NB4 (cell line): ENCODE data around the gene SLC12A7.

Source experiments
- DNase-seq: peaks from one replicate; pipeline ENCODE4 v3.0.0; 2010; ENCODE audit warnings: low read depth
- H3K4me3 ChIP-seq: one replicate; pipeline ENCODE4 v1.5.1; 2011; ENCODE audit warnings: mild to moderate bottlenecking, low read depth, low read length, moderate library complexity
- CTCF ChIP-seq: IDR thresholded peaks from one replicate; pipeline ENCODE4 v1.5.1; 2012; ENCODE audit warnings: low read depth, low read length
- MYC ChIP-seq: IDR thresholded peaks from 2 replicates; pipeline ENCODE4 v1.6.1; 2011; ENCODE audit warnings: low read depth, low read length
- POLR2A ChIP-seq: IDR thresholded peaks from 2 replicates; pipeline ENCODE4 v1.6.1; 2011; ENCODE audit warnings: mild to moderate bottlenecking; ENCODE audit not compliant: insufficient read length; ENCODE audit errors: extremely low read depth
- TF ChIP-seq, protein P1 (sequence below): IDR thresholded peaks from 2 replicates; pipeline ENCODE4 v1.6.1; 2011; ENCODE audit warnings: low read depth, low read length

SLC12A7 gene

DNA sequence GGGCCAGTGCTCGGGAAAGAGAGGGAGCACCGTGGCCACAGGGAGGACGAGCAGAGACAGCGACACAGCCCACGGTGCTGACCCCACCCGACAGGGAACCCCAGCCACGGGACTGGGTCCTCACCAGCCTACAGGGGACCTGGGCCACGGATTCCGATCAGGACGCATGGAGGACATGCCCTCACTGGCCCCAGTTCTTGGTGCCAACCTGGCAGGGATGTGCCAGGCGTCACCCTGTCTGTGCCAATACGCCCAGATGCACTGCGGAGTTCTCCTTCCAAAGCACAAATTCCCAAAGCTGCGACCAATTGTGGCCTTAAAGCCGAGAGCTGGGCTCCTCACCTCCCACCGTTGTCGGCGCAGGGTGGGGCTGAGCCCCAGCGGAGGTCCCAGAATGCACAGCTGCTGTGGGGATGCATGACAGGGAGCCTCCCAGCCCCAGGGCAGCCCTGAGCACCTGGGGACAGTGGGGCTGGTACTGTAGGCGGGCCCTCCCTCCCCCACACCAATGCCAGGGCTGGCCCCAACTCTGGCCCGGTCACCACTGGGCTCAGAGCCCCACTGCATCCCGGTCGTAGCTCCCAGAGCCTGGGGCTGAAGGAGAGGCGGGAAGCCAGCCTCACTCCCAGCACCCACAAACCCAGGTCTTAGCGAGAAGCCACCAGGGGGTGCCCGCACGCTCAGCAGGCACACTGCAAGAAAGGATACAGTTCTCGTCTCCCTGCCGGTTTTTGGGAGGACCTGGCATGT lies 59.0 kb downstream of the SLC12A7 start:
- TF ChIP-seq CTCF (peak; percentile 36), MYC (no peak)
- DNase-seq = peak; percentile 59

DNA sequence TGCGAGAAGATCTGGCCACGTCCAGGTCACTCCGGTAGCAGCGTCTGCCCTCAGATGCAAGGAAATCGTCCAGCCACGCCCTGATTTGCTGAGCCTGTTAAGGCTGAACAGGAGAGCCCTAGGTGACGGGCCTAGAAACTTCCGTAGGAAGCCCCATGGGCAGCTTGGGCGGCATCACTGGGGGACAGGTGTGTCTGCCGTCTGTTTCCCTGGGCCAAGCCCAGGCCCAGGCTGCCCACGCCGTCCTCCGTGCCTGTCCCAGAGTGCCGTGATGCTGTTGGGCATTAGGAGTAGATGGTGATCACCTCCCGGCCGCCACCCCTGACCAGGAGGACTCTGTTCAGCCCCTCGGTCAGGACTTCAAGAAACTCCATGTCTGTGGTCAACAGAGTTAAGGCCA lies 59.8 kb downstream of the SLC12A7 start:
- DNase-seq = no peak
- TF ChIP-seq CTCF = no peak
- no peak for TF ChIP-seq POLR2A
- no peak for TF ChIP-seq MYC
- TF ChIP-seq, protein P1, sequence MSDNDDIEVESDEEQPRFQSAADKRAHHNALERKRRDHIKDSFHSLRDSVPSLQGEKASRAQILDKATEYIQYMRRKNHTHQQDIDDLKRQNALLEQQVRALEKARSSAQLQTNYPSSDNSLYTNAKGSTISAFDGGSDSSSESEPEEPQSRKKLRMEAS = no peak
- no peak overlapping the region for H3K4me3 ChIP-seq

More for the DNA sequence above, 59.0 kb downstream of the SLC12A7 start:
- H3K4me3 ChIP-seq = no peak overlapping the region

- TF ChIP-seq MYC = no peak
- TF ChIP-seq, protein P1 = no peak
- TF ChIP-seq CTCF = no peak
- no peak for TF ChIP-seq POLR2A
- DNase-seq = no peak
Observed at GRCh38 chr5:1051366-1051720, 60.5 kb downstream of the SLC12A7 start.

DNA sequence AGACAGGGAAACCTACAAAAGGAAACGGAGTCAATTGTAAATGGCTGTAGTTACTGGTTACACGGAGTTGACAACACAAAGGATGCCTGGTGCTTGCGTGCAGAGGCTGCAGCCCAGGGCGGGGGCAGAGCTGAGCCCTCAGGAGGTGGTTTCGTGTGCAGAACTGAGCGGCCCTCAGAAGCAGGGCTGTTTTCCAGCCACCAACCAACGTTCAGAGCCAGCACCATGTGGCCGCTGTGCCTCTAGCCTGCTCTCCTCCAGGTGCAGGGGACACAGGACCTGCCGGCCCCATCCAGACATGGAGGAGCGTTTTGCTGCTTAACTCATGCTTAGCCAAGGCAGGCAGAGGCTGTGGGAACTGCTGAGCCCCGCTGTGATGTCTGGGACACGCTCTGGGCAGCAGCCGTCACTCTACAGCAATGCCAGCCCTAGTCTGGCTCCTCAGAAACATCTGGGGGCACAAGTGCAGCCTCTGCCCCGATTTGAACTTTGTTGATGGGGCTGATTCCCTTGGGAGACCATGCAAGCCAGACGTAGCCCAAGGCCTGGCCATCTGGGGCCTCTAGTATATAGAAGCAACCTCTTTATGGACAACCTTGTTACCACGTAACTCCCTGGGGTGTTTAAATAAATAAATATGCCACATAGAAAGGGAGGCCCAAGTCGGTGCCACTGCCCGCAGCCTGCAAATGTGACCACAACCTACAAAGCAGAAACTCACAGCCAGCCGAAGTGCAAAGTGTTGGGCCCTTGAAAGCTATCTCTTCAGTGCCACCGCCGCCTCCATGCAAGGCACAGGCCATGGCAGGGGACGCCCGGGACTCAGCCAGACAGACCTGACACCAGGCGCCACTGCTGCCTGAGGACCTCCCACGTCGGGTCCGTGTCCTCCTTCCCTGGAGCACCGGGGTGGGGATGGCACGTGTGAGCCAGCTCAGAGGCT lies 61.2 kb downstream of the SLC12A7 start:
- DNase-seq = peak; percentile 74
- TF ChIP-seq MYC (peak; percentile 7; the same call in 1 of the 2 replicates), CTCF (no peak), POLR2A (no peak)
- TF ChIP-seq, protein P1 = peak; percentile 32; the same call in 1 of the 2 replicates
- H3K4me3 ChIP-seq = no peak overlapping the region

More at GRCh38 chr5:1051366-1051720, 60.5 kb downstream of the SLC12A7 start:
- no peak overlapping the region for H3K4me3 ChIP-seq

GRCh38 chr5:1048861-1049838 lies 62.7 kb downstream of the SLC12A7 start:
- TF ChIP-seq, protein P1 = no peak
- TF ChIP-seq CTCF = no peak
- no peak for TF ChIP-seq MYC
- TF ChIP-seq POLR2A = no peak
- DNase-seq = no peak
- no peak overlapping the region for H3K4me3 ChIP-seq
